ENCODE measurements around the gene OR4D11. TPM values are rescaled to one million over a fixed set of nuclear protein-coding genes. Genes with fewer than 3 reads are reported as not detected.

Gene OR4D11
- total and polyA plus RNA-seq, 2 donors (not counting 3 experiments of a cell fraction or from before 2014, with no cell fraction given) = not detected

- no peaks in the 10 kb centered on the region for H3K27me3 ChIP-seq (ENCODE audit: control insufficient read depth in 2 of 2, insufficient read depth in 2 of 2, low read length in 2 of 2)
- no peak overlapping the region for H3K27ac ChIP-seq (ENCODE audit: insufficient read depth, low read depth, low read length)
- no peak for FAIRE-seq
- TF ChIP-seq FOS (IDR thresholded peaks at IDR 0.05; ENCODE audit: borderline replicate concordance, insufficient read depth, low read length) (no peak), MYC (IDR thresholded peaks at IDR 0.05; ENCODE audit: low read depth, low read length) (no peak), POLR2AphosphoS5 (IDR thresholded peaks at IDR 0.05; ENCODE audit: insufficient read depth, low read depth, low read length) (no peak), GATA2 (IDR thresholded peaks at IDR 0.05; ENCODE audit: insufficient read depth, insufficient read length, low read depth, low read length) (no peak), CTCF (IDR thresholded peaks at IDR 0.05; ENCODE audit: extremely low read depth in 1 of 2, insufficient read depth in 1 of 2, low read depth in 1 of 2, low read length in 2 of 2) (no peak), EZH2 (IDR thresholded peaks at IDR 0.05; ENCODE audit: borderline replicate concordance, low read depth, low read length, severe bottlenecking) (no peak)
- CTCF ChIA-PET = no interaction called here
- H3K9ac ChIP-seq (replicated peaks; ENCODE audit: extremely low read depth, insufficient read depth, low read length) = no peak overlapping the region
- H3K4me1 ChIP-seq (ENCODE audit: control insufficient read depth, extremely low read depth, insufficient read depth, low read length) = no peaks in the 10 kb centered on the region
- H4K20me1 ChIP-seq (replicated peaks; ENCODE audit: control insufficient read depth, extremely low read depth, insufficient read depth, low read length) = no peaks in the 10 kb centered on the region
- intact Hi-C loops (cut with micrococcal nuclease) (no loop called here), dilution Hi-C loops (cut with MboI; ENCODE audit: extremely low pct_ligation_motif_present, low sequenced_read_pairs) (no loop called here)
- H3K9me3 ChIP-seq (replicated peaks; ENCODE audit: control insufficient read depth, insufficient read depth, low read length) = no peaks in the 10 kb centered on the region
- no peaks in the 10 kb centered on the region for H3K9me1 ChIP-seq (replicated peaks; ENCODE audit: control insufficient read depth, extremely low read depth, insufficient read depth, low read length)
- no peaks in the 10 kb centered on the region for H3K79me2 ChIP-seq (ENCODE audit: control insufficient read depth, insufficient read depth, low read length)
- no peak overlapping the region for H3K4me2 ChIP-seq (ENCODE audit: insufficient read depth, low read length)
- POLR2A ChIA-PET = no interaction called here
- no peak overlapping the region for H3K4me3 ChIP-seq (replicated peaks in 1 of 3; ENCODE audit: insufficient read depth in 1 of 3, low read depth in 1 of 3, low read length in 3 of 3)
- H2AFZ ChIP-seq (ENCODE audit: low read depth, low read length) = no peak overlapping the region
- DNase-seq (ENCODE audit: low read depth, low spot score) = no peak
- no TSS peak for BruUV-seq (replicated peaks)
- no peaks in the 10 kb centered on the region for H3K36me3 ChIP-seq (ENCODE audit: control insufficient read depth in 2 of 2, extremely low read depth in 1 of 2, insufficient read depth in 2 of 2, low read length in 2 of 2)
Observed at GRCh38 chr11:59475176-59475575, 28.2 kb upstream of the OR4D11 start.

- Histone ChIP-seq H3K9me1 (replicated peaks; ENCODE audit: control insufficient read depth, extremely low read depth, insufficient read depth, low read length) (no peaks in the 10 kb centered on the region), H3K27me3 (ENCODE audit: control insufficient read depth in 2 of 2, insufficient read depth in 2 of 2, low read length in 2 of 2) (no peaks in the 10 kb centered on the region), H4K20me1 (replicated peaks; ENCODE audit: control insufficient read depth, extremely low read depth, insufficient read depth, low read length) (no peaks in the 10 kb centered on the region), H3K9ac (replicated peaks; ENCODE audit: extremely low read depth, insufficient read depth, low read length) (no peak overlapping the region), H3K27ac (ENCODE audit: insufficient read depth, low read depth, low read length) (no peak overlapping the region), H3K9me3 (replicated peaks; ENCODE audit: control insufficient read depth, insufficient read depth, low read length) (no peaks in the 10 kb centered on the region), H3K4me1 (ENCODE audit: control insufficient read depth, extremely low read depth, insufficient read depth, low read length) (no peaks in the 10 kb centered on the region), H3K36me3 (ENCODE audit: control insufficient read depth in 2 of 2, extremely low read depth in 1 of 2, insufficient read depth in 2 of 2, low read length in 2 of 2) (no peaks in the 10 kb centered on the region), H3K4me3 (replicated peaks in 1 of 3; ENCODE audit: insufficient read depth in 1 of 3, low read depth in 1 of 3, low read length in 3 of 3) (no peak overlapping the region), H3K79me2 (ENCODE audit: control insufficient read depth, insufficient read depth, low read length) (no peaks in the 10 kb centered on the region), H3K4me2 (ENCODE audit: insufficient read depth, low read length) (no peak overlapping the region), H2AFZ (ENCODE audit: low read depth, low read length) (no peak overlapping the region)
- ChIA-PET POLR2A (no interaction called here), CTCF (no interaction called here)
- dilution Hi-C loops (cut with MboI; ENCODE audit: extremely low pct_ligation_motif_present, low sequenced_read_pairs) = no loop called here
- TF ChIP-seq MYC (IDR thresholded peaks at IDR 0.05; ENCODE audit: low read depth, low read length) = no peak
- TF ChIP-seq MAX (IDR thresholded peaks at IDR 0.05; ENCODE audit: insufficient read depth, insufficient read length) = no peak
- no peak for TF ChIP-seq EZH2 (IDR thresholded peaks at IDR 0.05; ENCODE audit: borderline replicate concordance, low read depth, low read length, severe bottlenecking)
- no peak for TF ChIP-seq POLR2AphosphoS5 (IDR thresholded peaks at IDR 0.05; ENCODE audit: insufficient read depth, low read depth, low read length)
- TF ChIP-seq JUN (IDR thresholded peaks at IDR 0.05; ENCODE audit: borderline replicate concordance, insufficient read depth, insufficient read length, low read depth) = no peak
- TF ChIP-seq CTCF (IDR thresholded peaks at IDR 0.05; ENCODE audit: extremely low read depth in 1 of 2, insufficient read depth in 1 of 2, low read depth in 1 of 2, low read length in 2 of 2) = no peak
- no peak for TF ChIP-seq FOS (IDR thresholded peaks at IDR 0.05; ENCODE audit: borderline replicate concordance, insufficient read depth, low read length)
- no peak for TF ChIP-seq GATA2 (IDR thresholded peaks at IDR 0.05; ENCODE audit: insufficient read depth, insufficient read length, low read depth, low read length)
- no peak for TF ChIP-seq POLR2A (IDR thresholded peaks at IDR 0.05; ENCODE audit: low read depth, low read length)
- intact Hi-C loops (cut with micrococcal nuclease) = no loop called here
- no TSS peak for BruUV-seq (replicated peaks)
- no peak for DNase-seq (ENCODE audit: low read depth, low spot score)
- no peak for FAIRE-seq
Observed at GRCh38 chr11:59479906-59480305, 23.5 kb upstream of the OR4D11 start.
